Measurements from ENCODE around the gene UNC5A. TPM values are rescaled to one million over a fixed set of nuclear protein-coding genes. Genes with fewer than 3 reads are reported as not detected.

UNC5A gene
- 0.05 TPM for total RNA-seq
- long read RNA-seq, partial matches to known transcripts, result 1 of 1 reads
- long read RNA-seq, other reads (novel, unspliced or antisense), result 0 of 1 reads

- DNase-seq (ENCODE audit: low spot score), result no peak
- intact Hi-C loops (cut with DNase I), result no loop called here
These were observed at the start of gene UNC5A for GRCh38 chr5:176810081-176810597. UNC5A (plus strand) TSS chr5:176810559; CDS start chr5:176810751, 192 bp downstream.

DNA sequence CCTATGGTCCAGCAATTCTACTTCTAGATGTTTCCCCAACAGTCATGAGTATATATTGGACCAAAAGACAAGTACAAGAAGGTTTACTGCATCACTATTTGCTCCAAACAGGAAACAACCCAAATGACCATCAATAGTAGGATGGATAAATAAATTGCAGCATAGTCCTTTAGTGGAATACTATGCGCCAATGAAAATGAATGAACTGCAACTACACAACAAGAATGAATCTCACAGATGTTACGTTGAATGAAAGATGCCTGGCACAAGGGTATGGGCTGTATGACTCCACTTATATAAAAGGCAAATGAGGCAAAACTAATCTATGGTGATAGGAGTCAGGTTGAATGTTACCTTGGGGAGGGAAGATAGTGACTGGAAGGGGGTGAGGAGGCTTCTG lies 48.6 kb upstream of the UNC5A start:
- no peak for DNase-seq (ENCODE audit: low spot score)
- intact Hi-C loops (cut with DNase I), result no loop called here

DNA sequence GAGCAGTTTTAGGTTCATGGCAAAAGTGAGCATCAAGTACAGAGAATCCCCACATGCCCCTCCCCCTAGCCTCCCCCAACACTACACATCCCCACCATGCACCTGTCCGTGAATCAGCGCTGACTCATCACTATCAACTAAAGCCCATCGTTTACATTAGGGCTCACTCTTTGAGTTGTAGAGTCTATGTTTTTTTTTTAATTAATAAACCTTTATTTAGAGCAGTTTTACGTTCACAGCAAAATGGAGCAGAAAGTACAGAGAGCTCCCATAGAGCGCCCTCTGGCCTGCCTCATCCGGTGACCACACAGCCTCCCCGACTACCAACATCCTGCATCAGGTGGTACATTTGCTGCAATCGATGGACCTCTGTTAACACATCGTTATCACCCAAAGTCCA lies 47.9 kb upstream of the UNC5A start:
- intact Hi-C loops (cut with DNase I), result no loop called here
- DNase-seq (ENCODE audit: low spot score), result no peak

DNA sequence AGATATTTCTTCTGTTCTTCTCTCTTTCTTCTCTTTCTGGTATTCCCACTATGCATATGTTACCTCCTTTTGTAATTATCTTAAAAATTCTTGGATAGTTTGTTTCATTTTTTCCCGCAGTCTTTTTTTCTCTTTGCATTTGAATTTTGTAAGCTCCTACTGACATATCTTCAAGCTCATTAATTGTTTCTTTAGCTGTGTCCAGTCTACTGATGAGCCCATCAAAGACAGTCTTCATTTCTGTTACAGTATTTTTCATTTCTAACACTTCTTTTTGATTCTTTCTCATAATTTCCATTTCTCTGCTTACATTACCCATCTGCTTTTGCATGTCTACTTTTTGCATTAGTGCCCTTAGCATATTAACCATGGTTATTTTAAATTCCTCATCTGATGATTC lies 44.7 kb upstream of the UNC5A start:
- DNase-seq (ENCODE audit: low spot score), result no peak
- intact Hi-C loops (cut with DNase I), result no loop called here

- intact Hi-C loops (cut with DNase I), result no loop called here
- DNase-seq (ENCODE audit: low spot score), result peak; percentile 41
These were observed 42.0 kb upstream of the UNC5A start for GRCh38 chr5:176768174-176768970.

- intact Hi-C loops (cut with DNase I), result no loop called here
- DNase-seq (ENCODE audit: low spot score), result no peak
These were observed 40.4 kb upstream of the UNC5A start for GRCh38 chr5:176769911-176770310.

DNA sequence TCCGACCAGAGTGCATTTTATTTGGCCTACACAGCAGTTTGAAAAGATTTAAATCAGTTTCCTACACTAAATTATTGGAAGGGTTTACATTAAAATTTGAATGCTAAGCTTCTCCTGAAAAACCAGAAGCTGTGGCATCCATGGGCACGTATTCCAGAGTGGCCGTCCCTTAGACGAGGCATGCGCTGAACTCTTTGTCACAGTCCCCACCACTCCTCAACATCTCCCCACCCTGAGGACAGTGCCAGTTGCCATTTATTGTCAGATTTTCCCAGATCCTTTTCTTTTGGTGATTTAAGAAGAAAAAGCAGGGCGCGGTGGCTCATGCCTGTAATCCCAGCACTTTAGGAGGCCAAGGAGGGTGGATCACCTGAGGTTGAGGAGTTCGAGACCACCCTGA lies 39.9 kb upstream of the UNC5A start:
- peak; percentile 39 for DNase-seq (ENCODE audit: low spot score)
- intact Hi-C loops (cut with DNase I), result no loop called here

GRCh38 chr5:176771102-176771845 lies 39.1 kb upstream of the UNC5A start:
- peak; percentile 35 for DNase-seq (ENCODE audit: low spot score)
- intact Hi-C loops (cut with DNase I), result no loop called here

GRCh38 chr5:176772271-176773210 lies 37.8 kb upstream of the UNC5A start:
- intact Hi-C loops (cut with DNase I), result no loop called here
- DNase-seq (ENCODE audit: low spot score), result peak; percentile 60

DNA sequence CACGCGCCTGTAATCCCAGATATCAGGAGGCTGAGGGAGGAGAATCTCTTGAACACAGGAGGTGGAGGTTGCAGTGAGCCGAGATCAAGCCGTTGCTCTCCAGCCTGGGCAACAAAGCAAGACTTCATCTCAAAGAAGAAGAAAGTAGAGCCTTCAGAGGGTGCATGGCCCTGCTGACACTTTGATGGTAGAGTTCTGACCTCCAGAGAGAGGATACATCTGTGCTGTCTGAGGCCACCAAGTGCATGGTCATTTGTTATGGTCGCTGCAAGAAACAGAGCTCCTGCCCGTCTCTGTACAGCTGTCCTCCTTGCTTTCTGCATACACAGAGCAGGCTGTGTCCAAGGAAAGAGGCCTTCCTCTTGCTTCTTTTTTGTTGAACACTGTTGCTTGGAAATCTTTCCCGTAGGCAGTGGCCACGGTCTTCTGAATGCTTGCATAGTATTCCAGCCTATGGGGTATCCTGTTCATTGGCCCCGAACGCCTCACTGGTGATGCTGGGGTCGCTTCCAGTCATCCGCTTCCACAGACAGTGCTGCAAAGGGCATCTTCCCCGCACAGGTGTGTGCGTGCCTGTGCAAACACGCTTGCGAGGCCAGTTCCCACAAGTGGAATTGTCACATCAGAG lies 36.8 kb upstream of the UNC5A start:
- peak; percentile 54 for DNase-seq (ENCODE audit: low spot score)
- intact Hi-C loops (cut with DNase I), result no loop called here

DNA sequence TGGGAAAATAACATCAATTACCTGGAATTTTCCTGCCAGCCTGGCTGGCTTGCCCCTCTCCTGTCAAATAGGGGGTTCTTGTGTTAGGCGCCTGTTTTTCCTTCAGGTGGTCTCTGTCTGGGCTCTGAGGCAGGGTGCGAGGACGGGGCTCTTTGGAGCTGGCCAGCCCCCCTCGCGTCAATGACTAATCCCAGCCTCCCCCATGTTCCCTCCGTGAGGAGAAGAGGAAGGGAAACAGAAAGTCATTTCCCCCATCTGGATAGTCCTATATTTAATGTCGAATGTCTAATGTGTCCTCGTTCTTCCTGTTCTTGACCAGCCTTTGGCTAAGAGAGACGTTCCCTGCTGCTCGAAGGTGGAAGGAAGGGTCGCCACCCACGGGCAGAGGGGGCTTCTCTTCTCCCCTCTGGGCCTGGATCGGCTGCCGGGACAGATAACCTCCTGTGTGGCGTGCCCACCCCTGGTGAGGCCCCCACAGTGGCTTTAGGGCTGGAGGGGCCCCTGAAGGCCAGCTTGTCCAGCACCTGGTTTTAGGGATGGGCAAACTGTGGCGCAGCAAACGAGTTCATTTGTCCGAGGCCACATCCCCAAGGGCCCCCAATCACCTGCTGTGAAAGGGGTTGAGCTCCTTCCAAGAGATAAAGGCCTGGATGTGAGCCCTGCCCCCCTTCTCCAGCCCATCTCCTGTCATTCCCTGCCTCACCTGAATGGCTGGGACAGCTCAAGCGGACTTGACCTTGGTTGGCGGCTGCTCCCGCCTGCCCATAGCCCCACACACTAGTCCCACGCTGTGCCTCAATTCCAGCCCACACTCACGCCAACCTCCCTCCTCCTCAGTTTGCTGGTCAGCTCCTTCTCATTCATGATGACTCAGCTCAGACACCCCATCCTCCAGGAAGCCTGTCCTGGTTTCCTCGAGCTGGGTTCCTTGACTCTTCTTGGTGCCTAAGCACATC lies 35.9 kb upstream of the UNC5A start:
- intact Hi-C loops (cut with DNase I), result no loop called here
- DNase-seq (ENCODE audit: low spot score), result peak; percentile 73

DNA sequence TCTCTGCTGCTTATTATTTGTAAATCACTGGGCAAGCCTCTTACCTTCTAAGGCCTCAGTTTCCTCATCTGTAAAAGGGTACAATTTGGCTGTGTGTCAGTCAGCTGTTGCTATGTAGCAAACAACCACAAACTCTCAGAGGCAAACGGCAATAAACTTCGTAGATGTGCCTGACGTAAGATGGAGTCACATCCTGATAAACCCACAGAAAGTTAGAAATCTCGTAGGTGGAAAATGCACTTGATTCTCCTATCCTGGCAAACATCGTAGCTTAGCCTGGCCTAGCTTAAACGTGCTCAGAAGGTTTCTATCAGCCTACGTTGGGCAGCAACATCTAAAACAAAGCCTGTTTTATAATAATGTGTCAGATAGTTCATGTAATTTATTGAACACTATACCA lies 35.0 kb upstream of the UNC5A start:
- intact Hi-C loops (cut with DNase I), result no loop called here
- peak; percentile 24 for DNase-seq (ENCODE audit: low spot score)

GRCh38 chr5:176776141-176776865 lies 34.1 kb upstream of the UNC5A start:
- DNase-seq (ENCODE audit: low spot score), result peak; percentile 70
- intact Hi-C loops (cut with DNase I), result no loop called here

DNA sequence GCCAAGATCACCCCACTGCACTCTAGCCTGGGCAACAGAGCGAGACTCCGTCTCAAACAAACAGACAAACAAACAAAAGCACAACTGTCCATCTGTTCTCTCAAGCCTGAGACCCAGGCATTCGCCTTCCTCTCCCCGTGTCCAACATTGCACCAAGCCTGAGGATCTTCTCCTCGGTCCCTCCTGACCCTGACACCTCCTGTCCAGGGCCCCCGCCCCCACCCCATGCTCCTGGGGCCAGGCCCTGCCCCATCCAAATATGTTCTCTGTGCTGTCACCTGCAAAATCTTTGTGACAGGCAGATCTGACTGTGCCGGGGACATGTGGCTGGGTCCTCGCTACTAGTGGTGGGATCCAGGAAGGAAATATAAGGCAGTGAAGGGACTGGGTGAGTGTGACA lies 33.4 kb upstream of the UNC5A start:
- DNase-seq (ENCODE audit: low spot score), result peak; percentile 53
- intact Hi-C loops (cut with DNase I), result no loop called here

DNA sequence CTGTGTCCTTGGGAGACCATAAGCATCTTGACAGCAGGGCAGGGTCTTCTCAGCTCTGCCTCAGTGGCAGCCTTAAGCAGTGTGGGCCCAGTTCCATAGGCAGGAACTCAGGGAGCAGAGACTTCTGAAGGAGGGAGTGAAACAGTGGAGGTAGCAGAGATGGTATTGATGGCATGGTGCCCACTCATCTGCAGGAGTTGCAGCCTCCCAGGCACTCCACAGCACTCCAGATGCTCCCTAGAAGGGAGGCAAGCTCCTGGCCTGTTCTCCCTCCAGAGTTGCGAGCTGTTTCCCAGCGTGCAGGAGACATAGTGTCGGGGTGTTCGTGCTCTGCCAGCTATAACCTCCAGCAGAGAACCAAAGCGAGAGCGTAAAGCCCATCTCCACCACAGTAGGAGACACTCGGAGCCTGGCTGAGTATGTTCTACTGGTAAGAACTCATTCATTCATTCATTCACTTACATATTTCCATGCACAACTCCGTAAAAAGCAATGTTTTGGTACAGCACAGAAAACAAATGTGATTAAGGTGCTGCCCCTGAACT lies 31.4 kb upstream of the UNC5A start:
- peak; percentile 51 for DNase-seq (ENCODE audit: low spot score)
- intact Hi-C loops (cut with DNase I), result no loop called here

DNA sequence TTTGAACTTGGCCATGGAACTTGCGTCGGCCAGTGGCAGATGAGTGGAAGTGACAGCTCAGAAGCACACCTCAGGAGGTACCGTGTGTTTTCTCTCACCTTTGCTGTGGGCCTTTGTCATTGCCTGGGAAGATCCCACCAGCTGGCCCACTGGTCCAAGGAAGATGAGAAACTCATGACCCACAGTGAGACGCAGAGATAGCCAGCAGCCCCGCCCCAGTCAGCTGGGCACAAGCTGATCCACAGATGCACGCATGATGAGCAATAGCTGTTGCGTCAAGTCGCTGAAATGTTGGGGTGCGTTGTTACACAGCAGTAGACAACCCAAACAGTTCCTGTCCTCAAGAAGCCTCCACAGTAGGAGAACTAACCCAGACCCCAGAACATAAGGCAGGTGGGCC lies 30.8 kb upstream of the UNC5A start:
- intact Hi-C loops (cut with DNase I), result no loop called here
- DNase-seq (ENCODE audit: low spot score), result peak; percentile 49

Measured in cardiac septum (tissue), 1 donor.